Measurements from ENCODE around the gene R3HDM2.

R3HDM2 gene

GRCh38 chr12:57476162-57476992, 45.5 kb upstream of the R3HDM2 start:
- TF ChIP-seq MYC (IDR thresholded peaks at IDR 0.05; ENCODE audit: low read depth, low read length) (no peak), MAX (IDR thresholded peaks at IDR 0.05; ENCODE audit: low read depth, low read length) (no peak), POLR2A (IDR thresholded peaks at IDR 0.05; ENCODE audit: extremely low read depth, insufficient read length) (no peak)
- TF ChIP-seq, protein P1, sequence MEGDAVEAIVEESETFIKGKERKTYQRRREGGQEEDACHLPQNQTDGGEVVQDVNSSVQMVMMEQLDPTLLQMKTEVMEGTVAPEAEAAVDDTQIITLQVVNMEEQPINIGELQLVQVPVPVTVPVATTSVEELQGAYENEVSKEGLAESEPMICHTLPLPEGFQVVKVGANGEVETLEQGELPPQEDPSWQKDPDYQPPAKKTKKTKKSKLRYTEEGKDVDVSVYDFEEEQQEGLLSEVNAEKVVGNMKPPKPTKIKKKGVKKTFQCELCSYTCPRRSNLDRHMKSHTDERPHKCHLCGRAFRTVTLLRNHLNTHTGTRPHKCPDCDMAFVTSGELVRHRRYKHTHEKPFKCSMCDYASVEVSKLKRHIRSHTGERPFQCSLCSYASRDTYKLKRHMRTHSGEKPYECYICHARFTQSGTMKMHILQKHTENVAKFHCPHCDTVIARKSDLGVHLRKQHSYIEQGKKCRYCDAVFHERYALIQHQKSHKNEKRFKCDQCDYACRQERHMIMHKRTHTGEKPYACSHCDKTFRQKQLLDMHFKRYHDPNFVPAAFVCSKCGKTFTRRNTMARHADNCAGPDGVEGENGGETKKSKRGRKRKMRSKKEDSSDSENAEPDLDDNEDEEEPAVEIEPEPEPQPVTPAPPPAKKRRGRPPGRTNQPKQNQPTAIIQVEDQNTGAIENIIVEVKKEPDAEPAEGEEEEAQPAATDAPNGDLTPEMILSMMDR (IDR thresholded peaks at IDR 0.05; ENCODE audit: low read depth, low read length) = peak; percentile 24
- peak; percentile 62 for DNase-seq (ENCODE audit: low read depth)
- H3K4me3 ChIP-seq (ENCODE audit: low read depth, low read length) = peak overlapping the region; percentile 51

DNA sequence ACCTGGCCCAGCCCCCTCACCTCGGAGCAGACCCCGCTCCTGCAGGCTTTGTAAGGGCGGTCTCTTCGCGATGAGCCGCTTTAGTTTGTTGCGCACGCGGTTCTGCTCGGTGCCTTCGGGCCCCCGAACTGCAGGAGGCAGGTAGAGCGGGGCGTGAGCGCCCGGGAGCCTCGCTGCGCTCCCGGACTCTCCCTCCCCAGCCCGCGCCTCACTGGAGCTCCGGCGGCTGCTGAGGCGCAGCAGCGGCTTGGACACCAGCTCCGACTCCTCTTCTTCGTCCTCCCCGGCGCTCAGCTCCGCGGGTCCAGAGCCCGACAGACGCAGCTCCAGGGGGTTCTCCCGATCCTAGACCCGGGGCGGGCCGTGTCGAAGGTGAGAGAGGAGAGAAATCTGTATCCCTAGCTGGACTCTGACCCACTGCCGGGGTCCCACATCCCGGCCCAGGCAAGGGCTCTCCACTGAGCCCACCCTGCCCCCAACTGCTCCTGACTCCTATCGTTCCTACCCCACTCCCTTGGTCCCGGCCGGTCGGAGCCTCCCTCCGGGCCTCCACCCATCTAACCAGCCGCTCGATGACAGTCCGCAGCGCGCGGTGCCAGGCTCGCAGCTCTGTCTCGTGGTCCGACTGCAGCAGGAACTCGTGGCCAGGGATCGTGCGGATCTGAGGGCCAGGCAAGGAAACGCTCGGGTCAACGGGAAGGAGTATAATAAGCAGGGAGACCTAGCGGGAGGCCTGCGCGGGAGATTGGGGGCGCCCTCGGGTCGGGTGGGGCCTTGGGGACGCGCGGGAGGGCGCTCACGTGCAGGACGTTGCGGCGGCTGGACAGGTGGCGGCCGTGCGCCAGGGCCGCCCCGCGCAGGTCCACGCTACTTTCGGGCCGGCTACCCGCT, 44.7 kb upstream of the R3HDM2 start:
- no peak overlapping the region for H3K4me3 ChIP-seq (ENCODE audit: low read depth, low read length)
- TF ChIP-seq POLR2A (IDR thresholded peaks at IDR 0.05; ENCODE audit: extremely low read depth, insufficient read length) (no peak), MYC (IDR thresholded peaks at IDR 0.05; ENCODE audit: low read depth, low read length) (no peak), MAX (IDR thresholded peaks at IDR 0.05; ENCODE audit: low read depth, low read length) (no peak)
- TF ChIP-seq, protein P1 (IDR thresholded peaks at IDR 0.05; ENCODE audit: low read depth, low read length) = no peak
- no peak for DNase-seq (ENCODE audit: low read depth)

DNA sequence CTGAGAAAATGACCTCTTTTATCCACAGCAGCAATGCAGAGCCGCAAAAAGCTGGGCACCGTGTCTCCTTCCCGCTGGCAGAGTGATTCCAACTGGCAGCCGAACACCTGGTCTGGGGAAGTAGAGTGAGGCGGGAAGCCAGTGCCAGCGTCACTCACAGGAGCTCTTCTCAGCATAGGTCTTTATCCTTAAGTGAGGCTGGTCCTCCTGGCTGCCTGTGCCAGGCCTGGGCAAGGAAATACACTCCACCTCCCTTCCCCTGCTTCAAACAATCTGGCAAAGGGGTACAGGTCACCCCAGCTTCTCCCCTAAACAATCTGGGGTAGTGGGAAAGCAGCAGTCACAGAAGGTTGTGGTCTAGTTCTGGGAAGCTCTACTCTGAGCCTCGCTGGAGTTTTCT, 44.0 kb upstream of the R3HDM2 start:
- TF ChIP-seq MAX (IDR thresholded peaks at IDR 0.05; ENCODE audit: low read depth, low read length) (no peak), MYC (IDR thresholded peaks at IDR 0.05; ENCODE audit: low read depth, low read length) (no peak), POLR2A (IDR thresholded peaks at IDR 0.05; ENCODE audit: extremely low read depth, insufficient read length) (no peak)
- TF ChIP-seq, protein P1 (IDR thresholded peaks at IDR 0.05; ENCODE audit: low read depth, low read length) = no peak
- no peak overlapping the region for H3K4me3 ChIP-seq (ENCODE audit: low read depth, low read length)
- no peak for DNase-seq (ENCODE audit: low read depth)

GRCh38 chr12:57474430-57474829, 43.6 kb upstream of the R3HDM2 start:
- TF ChIP-seq MYC (IDR thresholded peaks at IDR 0.05; ENCODE audit: low read depth, low read length) (no peak), POLR2A (IDR thresholded peaks at IDR 0.05; ENCODE audit: extremely low read depth, insufficient read length) (no peak), MAX (IDR thresholded peaks at IDR 0.05; ENCODE audit: low read depth, low read length) (no peak)
- TF ChIP-seq, protein P1 (IDR thresholded peaks at IDR 0.05; ENCODE audit: low read depth, low read length) = no peak
- H3K4me3 ChIP-seq (ENCODE audit: low read depth, low read length) = no peak overlapping the region
- no peak for DNase-seq (ENCODE audit: low read depth)

DNA sequence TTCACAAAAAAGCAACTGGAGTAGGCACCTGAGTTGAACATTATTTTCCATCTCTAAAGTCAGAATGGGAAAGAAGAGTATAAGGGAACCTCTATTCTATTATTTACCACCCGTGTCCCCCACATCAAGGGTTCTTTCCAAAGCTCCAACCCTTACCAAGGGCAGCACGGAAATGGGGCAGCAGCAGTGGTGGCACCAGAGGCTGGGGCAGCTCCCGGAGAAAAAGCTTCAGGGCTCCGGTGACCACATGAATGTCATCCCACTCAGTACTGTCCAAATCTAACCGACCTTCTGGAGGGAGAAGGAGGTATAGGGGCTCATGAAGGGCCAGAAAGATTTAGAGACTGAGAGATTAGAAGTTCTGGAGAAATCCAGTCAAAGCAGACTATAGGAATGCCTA, 43.0 kb upstream of the R3HDM2 start:
- TF ChIP-seq MAX (IDR thresholded peaks at IDR 0.05; ENCODE audit: low read depth, low read length) = no peak
- TF ChIP-seq, protein P1 (IDR thresholded peaks at IDR 0.05; ENCODE audit: low read depth, low read length) = no peak
- TF ChIP-seq MYC (IDR thresholded peaks at IDR 0.05; ENCODE audit: low read depth, low read length) = no peak
- no peak for TF ChIP-seq POLR2A (IDR thresholded peaks at IDR 0.05; ENCODE audit: extremely low read depth, insufficient read length)
- no peak for DNase-seq (ENCODE audit: low read depth)
- no peak overlapping the region for H3K4me3 ChIP-seq (ENCODE audit: low read depth, low read length)
